GM12872 (cell line): ENCODE measurements around the gene GRPEL1.
A peak's percentile ranks its signal among the peaks of the same experiment; 100 is the strongest.

Experiments used
- TF ChIP-seq, protein P1 (sequence below): IDR thresholded peaks from 3 replicates; pipeline ENCODE4 v1.5.1; 2011; ENCODE audit warnings: low read depth, mild to moderate bottlenecking, low read length, moderate library complexity; ENCODE audit not compliant: insufficient read depth

Gene GRPEL1

DNA sequence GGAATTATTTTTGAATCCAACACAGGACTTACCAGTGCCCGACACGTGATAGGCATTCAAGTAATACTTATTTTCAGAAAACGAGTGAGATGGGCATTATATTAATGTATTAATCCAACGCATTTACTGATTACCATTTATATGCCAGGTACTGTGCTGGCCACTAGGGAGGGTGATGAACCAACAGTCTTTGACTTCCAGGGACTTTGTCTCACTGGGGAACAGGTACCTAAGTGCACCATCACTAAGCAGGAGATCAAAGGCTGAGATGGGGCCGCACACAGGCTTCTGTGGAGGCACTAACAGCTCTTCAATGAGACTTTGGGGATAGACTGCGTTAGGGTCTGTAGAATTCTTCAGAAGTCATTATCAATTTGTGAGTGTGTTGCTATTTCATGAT lies 30.4 kb downstream of the GRPEL1 start:
- TF ChIP-seq, protein P1, sequence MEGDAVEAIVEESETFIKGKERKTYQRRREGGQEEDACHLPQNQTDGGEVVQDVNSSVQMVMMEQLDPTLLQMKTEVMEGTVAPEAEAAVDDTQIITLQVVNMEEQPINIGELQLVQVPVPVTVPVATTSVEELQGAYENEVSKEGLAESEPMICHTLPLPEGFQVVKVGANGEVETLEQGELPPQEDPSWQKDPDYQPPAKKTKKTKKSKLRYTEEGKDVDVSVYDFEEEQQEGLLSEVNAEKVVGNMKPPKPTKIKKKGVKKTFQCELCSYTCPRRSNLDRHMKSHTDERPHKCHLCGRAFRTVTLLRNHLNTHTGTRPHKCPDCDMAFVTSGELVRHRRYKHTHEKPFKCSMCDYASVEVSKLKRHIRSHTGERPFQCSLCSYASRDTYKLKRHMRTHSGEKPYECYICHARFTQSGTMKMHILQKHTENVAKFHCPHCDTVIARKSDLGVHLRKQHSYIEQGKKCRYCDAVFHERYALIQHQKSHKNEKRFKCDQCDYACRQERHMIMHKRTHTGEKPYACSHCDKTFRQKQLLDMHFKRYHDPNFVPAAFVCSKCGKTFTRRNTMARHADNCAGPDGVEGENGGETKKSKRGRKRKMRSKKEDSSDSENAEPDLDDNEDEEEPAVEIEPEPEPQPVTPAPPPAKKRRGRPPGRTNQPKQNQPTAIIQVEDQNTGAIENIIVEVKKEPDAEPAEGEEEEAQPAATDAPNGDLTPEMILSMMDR: peak; percentile 18; the same call in 1 of the 3 replicates

DNA sequence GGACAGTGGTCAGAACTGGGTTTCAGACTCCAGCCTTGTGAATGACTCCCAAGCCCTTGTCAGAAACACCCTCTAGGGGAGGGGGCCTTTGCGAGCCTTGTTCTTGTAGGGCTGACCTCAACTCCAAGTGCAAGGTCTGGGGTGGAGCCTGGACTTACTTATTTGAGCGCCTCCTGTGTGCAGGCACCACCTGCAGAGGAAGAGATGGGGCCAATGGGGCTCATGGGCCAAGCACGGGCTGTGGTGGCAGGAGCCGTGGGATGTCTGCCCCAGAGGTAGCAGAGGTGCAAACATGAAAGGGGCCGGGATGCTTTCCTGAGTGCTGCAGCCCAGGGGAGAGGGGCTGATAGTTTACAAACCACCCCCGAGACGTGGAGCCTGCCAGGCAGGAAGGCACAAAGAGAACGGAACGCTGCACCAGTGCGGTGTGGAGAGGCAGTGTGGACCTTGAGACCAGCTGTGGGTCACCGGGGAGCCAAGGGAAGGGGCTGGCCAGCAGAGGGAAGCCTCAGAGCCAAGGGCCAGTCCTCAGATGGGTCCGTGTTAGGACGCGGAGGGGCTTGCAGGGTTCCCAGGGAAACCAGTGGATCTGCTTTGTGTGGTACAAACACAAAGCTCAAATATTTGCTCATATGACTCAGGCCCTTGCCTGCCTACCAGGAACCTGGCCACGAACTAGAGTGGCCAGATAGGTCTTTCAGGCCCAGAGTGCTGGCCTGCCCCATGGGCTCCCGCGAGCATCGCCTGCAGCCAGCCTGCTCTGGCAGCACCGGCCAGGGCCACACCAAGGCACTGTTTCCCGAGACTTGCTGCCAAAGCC lies 33.4 kb downstream of the GRPEL1 start:
- TF ChIP-seq, protein P1: no peak

DNA sequence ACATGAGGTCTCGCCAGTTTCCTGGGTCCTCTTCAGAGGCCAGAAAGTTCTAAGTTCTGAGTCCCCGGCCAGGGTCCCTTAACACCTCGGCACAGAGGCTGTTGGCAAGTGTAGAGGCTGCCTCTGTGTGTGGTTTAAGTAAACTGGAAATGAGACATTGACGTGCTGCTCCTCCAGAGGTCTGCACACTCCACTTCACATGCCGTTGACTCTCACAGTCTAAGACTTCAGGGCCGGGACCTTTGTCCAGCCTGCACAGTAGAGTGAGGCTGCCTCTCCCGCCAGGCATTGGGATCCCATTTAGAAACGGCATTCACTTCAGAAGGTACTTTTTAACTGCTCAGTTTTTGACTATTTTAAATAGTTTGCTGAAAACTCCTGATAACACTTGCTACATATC lies 35.3 kb downstream of the GRPEL1 start:
- TF ChIP-seq, protein P1: no peak

DNA sequence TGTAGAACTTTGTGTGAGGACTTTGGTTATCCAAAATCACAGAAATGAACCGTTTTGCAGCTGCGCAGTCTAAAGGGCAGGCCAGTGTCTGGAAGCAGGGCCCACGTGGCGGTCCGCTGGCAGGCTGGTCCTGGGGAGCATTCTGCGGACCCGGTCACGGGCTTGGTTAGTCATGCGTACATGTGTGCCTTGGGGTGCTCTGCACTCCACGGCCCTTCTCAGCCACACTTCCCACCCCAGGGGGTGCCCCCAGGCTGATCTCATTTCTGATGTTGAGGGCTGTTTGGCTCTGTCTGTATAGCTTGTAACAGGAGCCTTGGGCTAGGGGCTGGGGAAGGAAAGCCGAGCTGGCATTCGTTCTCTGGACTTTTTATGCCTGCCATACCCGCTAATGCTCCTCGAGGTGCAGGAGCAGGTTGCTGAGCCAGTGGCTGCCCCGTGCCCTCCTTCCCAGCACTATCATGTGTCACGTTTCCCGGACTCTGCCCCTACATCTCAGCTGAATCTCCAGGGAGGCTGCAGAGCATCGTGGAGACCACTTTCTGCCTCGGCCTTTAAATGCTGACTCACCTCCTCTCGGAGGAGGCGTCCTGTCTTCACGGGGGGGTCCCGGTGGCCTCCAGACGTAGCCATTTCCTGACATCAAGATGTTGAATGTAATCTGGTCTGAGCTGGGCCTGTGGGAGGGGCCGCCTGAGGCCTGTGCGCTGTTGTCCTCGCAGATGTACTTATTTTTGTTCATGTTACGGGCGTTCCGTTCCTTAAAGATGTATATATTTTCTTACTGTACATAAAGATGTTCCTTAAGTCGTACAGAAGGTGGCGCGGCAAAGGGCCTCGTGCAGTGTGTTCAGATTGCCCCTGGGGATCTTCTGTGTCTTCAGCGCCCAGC lies 36.1 kb downstream of the GRPEL1 start:
- TF ChIP-seq, protein P1: no peak

DNA sequence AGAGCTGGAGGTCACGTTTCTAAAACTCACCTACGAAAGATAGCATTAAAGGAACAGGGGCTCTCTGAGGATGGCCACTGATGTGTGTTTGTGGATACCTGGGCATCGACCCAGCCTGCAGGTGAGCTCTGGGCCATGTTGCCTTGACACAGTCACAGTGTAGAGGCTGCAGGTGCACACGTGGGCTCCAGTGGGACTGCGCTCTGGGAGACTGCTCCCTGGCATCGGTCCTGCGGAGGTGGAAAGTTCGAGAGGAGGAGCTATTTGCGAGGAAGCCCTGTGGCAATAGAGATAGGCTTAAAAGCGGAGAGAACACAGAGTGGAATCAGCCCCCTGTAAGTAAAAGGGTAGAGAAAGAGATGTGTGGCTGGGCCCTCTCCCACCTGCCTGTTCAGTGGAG lies 37.0 kb downstream of the GRPEL1 start:
- TF ChIP-seq, protein P1: no peak

DNA sequence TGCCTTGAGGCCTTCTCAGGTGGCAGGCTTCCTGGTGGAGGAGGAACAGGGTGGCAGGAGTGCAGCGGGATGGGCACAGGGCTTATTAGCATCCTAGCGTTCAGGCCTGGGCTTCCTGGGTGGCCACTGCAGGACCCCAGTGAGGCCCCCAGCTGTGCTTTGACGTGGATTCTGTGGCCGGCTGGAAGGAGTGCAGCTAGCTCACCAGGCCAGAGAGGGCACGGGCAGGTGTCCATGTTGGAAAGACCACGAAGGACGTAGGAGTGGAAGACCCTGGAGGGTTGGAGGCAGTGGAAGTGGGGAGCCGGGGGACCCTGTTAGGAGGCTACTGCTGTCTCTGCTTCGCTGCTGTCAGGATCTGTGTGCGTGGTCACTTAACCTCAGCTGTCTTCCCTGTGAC lies 37.9 kb downstream of the GRPEL1 start:
- TF ChIP-seq, protein P1: no peak

DNA sequence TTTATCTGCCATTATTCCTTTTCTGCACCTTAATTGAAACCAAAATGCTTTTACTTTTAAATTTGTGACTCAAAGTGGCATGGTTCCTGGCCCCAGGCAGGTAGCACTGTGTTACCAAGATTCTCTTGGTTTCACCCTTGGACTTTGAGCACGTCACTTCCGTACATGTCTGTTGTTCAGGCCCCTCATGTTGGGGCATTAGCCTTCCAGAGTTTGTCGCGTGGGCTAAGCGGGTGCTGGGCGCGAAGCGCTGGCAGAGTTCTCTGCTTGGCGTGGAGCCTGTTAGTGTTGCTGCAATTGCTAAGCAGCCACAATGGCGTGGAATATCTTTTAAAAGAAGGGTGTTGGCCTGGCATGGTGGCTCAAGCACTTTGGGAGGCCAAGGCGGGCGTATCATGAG lies 38.7 kb downstream of the GRPEL1 start:
- TF ChIP-seq, protein P1: no peak
